Subcutaneous adipose tissue (tissue), 4 donors: ENCODE data around the gene HESX1. TPM values are rescaled to one million over a fixed set of nuclear protein-coding genes. Genes with fewer than 3 reads are reported as not detected.

ENCODE experiments used
- CTCF ChIP-seq: fragments of 450-650 bp; IDR thresholded peaks from one replicate; pipeline ENCODE4 v1.5.1; 2016; ENCODE audit warnings: low read depth, mild to moderate bottlenecking, control low read depth, antibody characterized with exemption, moderate library complexity
- total RNA-seq, 4 donors: library from RNA; depleted of rRNA; stranded (reverse); fragments of >200 nt; gene quantifications; one replicate each; pipeline ENCODE4 v1.1.0, GENCODE V29; 2016

The HESX1 gene
- total RNA-seq, 4 donors from 2014 or later: 1.4 to 4.3 TPM; not detected in 2

GRCh38 chr3:57154470-57155309 lies 45.1 kb downstream of the HESX1 start:
- TF ChIP-seq CTCF: no peak

- TF ChIP-seq CTCF: no peak
These were observed 47.3 kb downstream of the HESX1 start for GRCh38 chr3:57152151-57153143.

- TF ChIP-seq CTCF: no peak
These were observed 48.0 kb downstream of the HESX1 start for GRCh38 chr3:57151749-57152148.

GRCh38 chr3:57151021-57151449 lies 48.7 kb downstream of the HESX1 start:
- TF ChIP-seq CTCF: no peak

- TF ChIP-seq CTCF: no peak
These were observed 49.6 kb downstream of the HESX1 start for GRCh38 chr3:57150113-57150581.

Other genes with a start within 250 kb of the HESX1 start
- under 1 TPM in 1 of 4 donors, not detected in 3; 0.51 TPM for gene SPATA12, start 139.3 kb downstream of the HESX1 start, total RNA-seq
- 1 to 10 TPM in 3 of 4 donors, under 1 TPM in 1; 0.98 to 5.8 (median 3.4) TPM for gene IL17RD, start 34.6 kb downstream of the HESX1 start, total RNA-seq
- 10 to 100 TPM; 35.2 to 50.5 (median 47.5) TPM for gene APPL1, start 27.8 kb upstream of the HESX1 start, total RNA-seq
- gene ASB14, start 92.7 kb upstream of the HESX1 start, total RNA-seq: not detected